ENCODE results near the gene ZBTB21.

The ZBTB21 gene

DNA sequence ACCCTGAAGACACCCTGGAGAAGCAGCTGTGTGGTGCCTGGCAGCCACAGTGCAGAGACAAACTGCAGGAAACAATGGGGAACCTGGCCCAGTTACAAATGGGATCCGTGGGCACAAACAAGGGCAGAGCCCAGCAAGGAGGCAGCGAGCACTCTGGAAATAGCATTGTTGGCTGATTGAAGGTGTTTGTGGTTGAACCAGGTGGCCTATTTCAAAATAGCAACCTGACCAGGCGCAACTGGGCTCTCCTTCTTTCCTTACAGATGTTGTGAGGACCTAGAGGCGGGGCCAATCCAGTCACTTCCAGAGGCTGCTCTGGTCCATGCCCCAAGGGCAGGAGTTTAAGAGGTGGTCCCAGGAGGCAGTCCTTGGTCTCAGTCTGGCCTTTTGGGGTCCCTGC, 21.7 kb upstream of the ZBTB21 start:
- H3K27me3 Mint-ChIP-seq: no peaks in the 10 kb centered on the region
- H3K36me3 Mint-ChIP-seq (ENCODE audit: low read depth): no peaks in the 10 kb centered on the region
- no peaks in the 10 kb centered on the region for H3K9me3 Mint-ChIP-seq
- H3K4me1 Mint-ChIP-seq (ENCODE audit: low read depth): no peaks in the 10 kb centered on the region
- no peak overlapping the region for H3K4me3 Mint-ChIP-seq
- DNase-seq: no peak
- no peak overlapping the region for H3K27ac Mint-ChIP-seq

DNA sequence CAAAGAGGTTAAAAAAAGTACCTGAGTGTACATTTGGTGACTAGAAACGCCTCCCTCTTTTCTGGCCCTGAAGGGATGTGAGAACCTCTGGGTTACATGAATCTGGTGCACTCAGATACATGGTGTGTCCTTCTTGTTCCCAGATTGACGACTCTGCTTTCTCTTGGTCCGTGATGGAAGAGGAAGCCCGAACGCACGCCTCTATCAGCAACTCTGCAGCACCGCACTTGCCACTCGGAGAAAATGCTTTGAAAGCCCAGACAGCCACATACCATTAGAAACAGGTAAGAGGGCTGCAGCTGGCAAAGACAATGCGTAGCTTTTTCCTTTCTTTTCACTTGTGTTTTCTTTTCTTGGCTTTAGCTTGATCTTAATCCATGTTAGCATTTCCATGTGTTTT, 21.1 kb upstream of the ZBTB21 start:
- Mint-ChIP-seq H3K4me1 (ENCODE audit: low read depth) (no peaks in the 10 kb centered on the region), H3K9me3 (no peaks in the 10 kb centered on the region), H3K36me3 (ENCODE audit: low read depth) (no peaks in the 10 kb centered on the region), H3K27me3 (no peaks in the 10 kb centered on the region), H3K4me3 (no peak overlapping the region), H3K27ac (no peak overlapping the region)
- DNase-seq: no peak

GRCh38 chr21:42030311-42030710, 20.2 kb upstream of the ZBTB21 start:
- Mint-ChIP-seq H3K36me3 (ENCODE audit: low read depth) (no peaks in the 10 kb centered on the region), H3K27me3 (no peaks in the 10 kb centered on the region), H3K9me3 (no peaks in the 10 kb centered on the region), H3K4me1 (ENCODE audit: low read depth) (no peaks in the 10 kb centered on the region), H3K27ac (no peak overlapping the region), H3K4me3 (no peak overlapping the region)
- DNase-seq: no peak

GRCh38 chr21:42028766-42029425, 18.7 kb upstream of the ZBTB21 start:
- no peaks in the 10 kb centered on the region for H3K36me3 Mint-ChIP-seq (ENCODE audit: low read depth)
- H3K9me3 Mint-ChIP-seq: no peaks in the 10 kb centered on the region
- DNase-seq: no peak
- H3K4me1 Mint-ChIP-seq (ENCODE audit: low read depth): no peaks in the 10 kb centered on the region
- no peaks in the 10 kb centered on the region for H3K27me3 Mint-ChIP-seq
- H3K4me3 Mint-ChIP-seq: no peak overlapping the region
- H3K27ac Mint-ChIP-seq: no peak overlapping the region

GRCh38 chr21:42027822-42028765, 17.9 kb upstream of the ZBTB21 start:
- Mint-ChIP-seq H3K27ac (no peak overlapping the region), H3K36me3 (ENCODE audit: low read depth) (no peaks in the 10 kb centered on the region), H3K4me1 (ENCODE audit: low read depth) (no peaks in the 10 kb centered on the region), H3K9me3 (no peaks in the 10 kb centered on the region), H3K27me3 (no peaks in the 10 kb centered on the region), H3K4me3 (no peak overlapping the region)
- DNase-seq: no peak

- Mint-ChIP-seq H3K27me3 (no peaks in the 10 kb centered on the region), H3K9me3 (no peaks in the 10 kb centered on the region), H3K27ac (no peak overlapping the region), H3K4me3 (no peak overlapping the region), H3K36me3 (ENCODE audit: low read depth) (no peaks in the 10 kb centered on the region), H3K4me1 (ENCODE audit: low read depth) (no peaks in the 10 kb centered on the region)
- DNase-seq: no peak
Measured at GRCh38 chr21:42027085-42027821, 17.1 kb upstream of the ZBTB21 start.

DNA sequence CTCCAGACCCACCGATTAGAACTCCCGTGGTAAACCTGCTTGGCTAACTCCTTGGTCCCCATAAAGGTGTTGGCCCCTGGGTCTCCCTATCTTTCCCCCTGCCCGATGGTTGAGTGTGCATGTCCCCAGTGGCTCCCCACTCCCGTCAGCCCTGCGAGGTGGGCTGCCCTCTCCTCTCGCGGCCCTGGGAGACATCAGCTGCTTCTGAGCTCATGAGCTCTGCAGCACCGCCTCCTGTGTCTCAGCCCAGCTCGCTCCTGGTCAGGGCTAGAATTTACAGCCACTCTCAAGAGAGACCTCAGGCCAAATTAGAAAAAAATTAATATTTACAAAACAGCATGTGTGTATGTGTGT, 15.9 kb upstream of the ZBTB21 start:
- no peak for DNase-seq
- H3K9me3 Mint-ChIP-seq: no peaks in the 10 kb centered on the region
- no peaks in the 10 kb centered on the region for H3K27me3 Mint-ChIP-seq
- H3K4me3 Mint-ChIP-seq: no peak overlapping the region
- H3K36me3 Mint-ChIP-seq (ENCODE audit: low read depth): no peaks in the 10 kb centered on the region
- H3K27ac Mint-ChIP-seq: no peak overlapping the region
- no peaks in the 10 kb centered on the region for H3K4me1 Mint-ChIP-seq (ENCODE audit: low read depth)

- Mint-ChIP-seq H3K27me3 (no peaks in the 10 kb centered on the region), H3K4me3 (no peak overlapping the region), H3K27ac (no peak overlapping the region), H3K36me3 (ENCODE audit: low read depth) (no peaks in the 10 kb centered on the region), H3K9me3 (no peaks in the 10 kb centered on the region), H3K4me1 (ENCODE audit: low read depth) (no peaks in the 10 kb centered on the region)
- DNase-seq: no peak
Measured at GRCh38 chr21:42025376-42026081, 15.4 kb upstream of the ZBTB21 start.

DNA sequence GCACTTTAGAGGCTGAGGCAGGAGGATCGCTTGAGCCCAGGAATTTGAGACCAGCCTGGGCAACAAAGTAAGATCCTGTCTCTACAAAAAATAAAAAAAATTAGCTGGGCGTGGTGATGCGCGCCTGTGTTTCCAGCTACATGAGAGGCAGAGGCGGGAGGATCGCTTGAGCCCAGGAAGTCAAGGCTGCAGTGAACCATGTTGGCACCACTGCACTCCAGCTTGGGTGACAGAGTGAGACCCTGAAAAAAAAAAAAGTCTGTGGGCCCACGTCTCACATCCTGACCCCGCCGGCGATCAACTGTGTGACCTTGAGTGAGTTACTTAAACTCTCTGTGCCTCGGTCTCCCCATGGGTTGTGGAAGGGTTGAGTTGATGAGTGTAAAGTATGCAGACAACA, 12.7 kb upstream of the ZBTB21 start:
- H3K4me1 Mint-ChIP-seq (ENCODE audit: low read depth): no peaks in the 10 kb centered on the region
- no peaks in the 10 kb centered on the region for H3K9me3 Mint-ChIP-seq
- H3K27ac Mint-ChIP-seq: no peak overlapping the region
- DNase-seq: no peak
- no peak overlapping the region for H3K4me3 Mint-ChIP-seq
- H3K36me3 Mint-ChIP-seq (ENCODE audit: low read depth): no peaks in the 10 kb centered on the region
- no peaks in the 10 kb centered on the region for H3K27me3 Mint-ChIP-seq

DNA sequence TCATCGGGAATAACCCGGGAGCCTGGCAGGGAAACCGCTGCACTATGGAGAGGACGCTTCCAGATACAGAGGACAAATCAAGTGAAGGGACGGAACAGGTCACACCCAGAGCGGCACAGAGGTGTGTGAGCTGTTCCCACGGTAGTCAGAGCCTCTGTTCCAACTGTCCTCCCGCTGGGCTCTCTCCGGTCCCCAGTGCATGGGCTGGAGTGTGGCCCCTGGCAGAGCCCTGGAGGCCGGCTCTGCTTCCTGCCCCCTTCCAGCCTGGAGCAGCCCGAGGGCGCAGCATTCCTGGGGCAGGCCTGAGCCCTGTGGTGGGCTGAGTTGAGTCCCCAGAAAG, 11.9 kb upstream of the ZBTB21 start:
- no peak for DNase-seq
- Mint-ChIP-seq H3K27ac (no peak overlapping the region), H3K9me3 (no peaks in the 10 kb centered on the region), H3K4me1 (ENCODE audit: low read depth) (no peaks in the 10 kb centered on the region), H3K36me3 (ENCODE audit: low read depth) (no peaks in the 10 kb centered on the region), H3K27me3 (no peaks in the 10 kb centered on the region), H3K4me3 (no peak overlapping the region)

GRCh38 chr21:42021371-42022090, 11.4 kb upstream of the ZBTB21 start:
- Mint-ChIP-seq H3K4me3 (no peak overlapping the region), H3K27ac (no peak overlapping the region), H3K9me3 (no peaks in the 10 kb centered on the region), H3K36me3 (ENCODE audit: low read depth) (no peaks in the 10 kb centered on the region), H3K4me1 (ENCODE audit: low read depth) (no peaks in the 10 kb centered on the region), H3K27me3 (no peaks in the 10 kb centered on the region)
- no peak for DNase-seq

- no peaks in the 10 kb centered on the region for H3K4me1 Mint-ChIP-seq (ENCODE audit: low read depth)
- no peak for DNase-seq
- no peaks in the 10 kb centered on the region for H3K27me3 Mint-ChIP-seq
- H3K27ac Mint-ChIP-seq: no peak overlapping the region
- H3K36me3 Mint-ChIP-seq (ENCODE audit: low read depth): no peaks in the 10 kb centered on the region
- H3K4me3 Mint-ChIP-seq: no peak overlapping the region
- no peaks in the 10 kb centered on the region for H3K9me3 Mint-ChIP-seq
Measured at GRCh38 chr21:42019706-42020105, 9.5 kb upstream of the ZBTB21 start.

DNA sequence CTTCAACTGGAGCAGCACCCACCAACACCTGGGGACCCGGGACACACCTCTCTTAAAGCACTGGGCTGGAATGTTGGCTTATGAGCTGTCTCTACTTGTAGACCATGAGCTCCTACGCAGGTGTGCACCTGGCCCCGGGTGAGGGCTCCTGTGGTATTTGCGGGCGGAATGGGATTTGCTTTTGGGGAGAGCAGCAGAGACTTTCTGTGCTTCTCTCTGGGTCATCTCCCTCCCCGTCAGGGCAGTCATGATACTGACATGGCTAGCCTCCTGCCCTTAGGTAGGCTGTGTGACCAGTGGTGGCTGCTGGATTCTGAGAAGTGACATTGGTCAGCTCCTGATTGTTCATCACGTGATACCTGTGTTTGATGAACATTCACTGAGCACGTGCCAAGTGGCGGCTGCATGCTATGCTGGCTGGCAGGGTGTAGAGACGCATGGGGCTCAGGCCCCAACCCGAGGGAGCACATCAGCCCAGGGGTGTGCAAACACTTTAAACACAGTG, 9.0 kb upstream of the ZBTB21 start:
- no peaks in the 10 kb centered on the region for H3K9me3 Mint-ChIP-seq
- H3K27ac Mint-ChIP-seq: no peak overlapping the region
- H3K27me3 Mint-ChIP-seq: no peaks in the 10 kb centered on the region
- no peak for DNase-seq
- no peak overlapping the region for H3K4me3 Mint-ChIP-seq
- H3K4me1 Mint-ChIP-seq (ENCODE audit: low read depth): no peaks in the 10 kb centered on the region
- no peaks in the 10 kb centered on the region for H3K36me3 Mint-ChIP-seq (ENCODE audit: low read depth)

DNA sequence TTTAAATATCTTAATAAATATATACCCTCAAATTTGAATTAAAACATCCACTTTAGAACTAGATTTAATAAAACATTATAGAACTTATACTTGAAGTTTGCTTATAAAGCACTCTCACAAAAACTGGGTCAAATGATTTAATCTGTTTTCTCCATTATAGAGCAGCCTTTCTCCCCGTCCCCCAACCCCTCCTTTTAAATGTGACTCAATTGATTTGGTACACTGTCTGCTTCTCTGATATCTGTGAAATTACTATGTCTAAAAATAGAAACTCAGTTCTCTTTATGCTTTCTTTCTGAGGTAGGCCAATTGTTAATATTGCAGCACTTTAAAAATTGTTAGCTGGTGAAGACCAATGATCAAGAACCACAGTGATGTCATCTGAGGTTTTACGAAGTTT, 6.9 kb upstream of the ZBTB21 start:
- DNase-seq: no peak
- Mint-ChIP-seq H3K4me1 (ENCODE audit: low read depth) (peaks cover 3% of the 10 kb centered on the region), H3K4me3 (no peak overlapping the region), H3K27ac (no peak overlapping the region), H3K27me3 (no peaks in the 10 kb centered on the region), H3K9me3 (no peaks in the 10 kb centered on the region), H3K36me3 (ENCODE audit: low read depth) (no peaks in the 10 kb centered on the region)

All from activated T-cell treated with anti-CD3 and anti-CD28 coated beads, Interleukin-2, amount 50 U/mL, for 24 hours (primary cell).